ENCODE data around the gene TTYH2. TPM values are rescaled to one million over a fixed set of nuclear protein-coding genes. Genes with fewer than 3 reads are reported as not detected.
"Not testable (repeated sequence)": the region's sequence is repeated elsewhere in the genome, so short reads cannot be mapped to it uniquely, and the experiment has no call there.

TTYH2 gene
- total RNA-seq, 2 donors from 2014 or later: 18.2 to 26.0 TPM

DNA sequence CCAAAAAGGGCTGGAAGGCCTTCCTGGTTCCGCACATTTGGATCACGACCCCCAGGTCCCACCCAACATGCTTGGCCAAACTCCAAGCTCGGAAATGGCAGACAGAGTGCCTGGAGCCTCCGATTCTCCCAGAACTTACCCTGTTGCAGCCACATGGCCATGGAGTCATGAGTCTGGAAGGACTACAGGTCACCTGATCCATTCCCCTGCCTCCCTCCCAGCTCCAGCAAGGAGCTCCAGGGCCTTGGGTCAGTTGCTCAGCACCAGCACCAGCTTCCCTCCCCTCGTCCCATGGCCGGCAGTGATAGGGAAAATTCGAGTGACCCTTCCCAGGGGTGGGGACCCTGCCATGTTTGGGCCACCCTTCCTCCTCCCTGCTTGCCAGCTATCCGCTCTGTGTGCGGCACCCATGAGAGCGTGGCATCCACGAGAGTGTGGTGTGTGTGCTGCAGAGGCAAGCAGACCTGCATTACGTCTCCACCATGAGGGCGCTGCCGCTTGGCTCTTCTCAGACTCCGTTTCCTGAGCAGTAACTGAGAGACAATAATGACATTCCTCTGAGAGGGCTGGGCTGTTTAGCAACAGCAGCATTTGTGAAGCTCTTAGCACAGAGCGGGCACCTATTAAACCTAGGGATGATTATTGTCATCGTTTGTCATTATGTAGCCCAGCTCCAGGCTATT, 31.2 kb upstream of the TTYH2 start:
- Histone ChIP-seq H3K9me3 (no peaks in the 10 kb centered on the region), H3K36me3 (no peaks in the 10 kb centered on the region), H3K27me3 (no peaks in the 10 kb centered on the region), H3K4me1 (no peaks in the 10 kb centered on the region), H3K27ac (no peak overlapping the region), H3K4me3 (no peak overlapping the region)
- TF ChIP-seq, protein P1, sequence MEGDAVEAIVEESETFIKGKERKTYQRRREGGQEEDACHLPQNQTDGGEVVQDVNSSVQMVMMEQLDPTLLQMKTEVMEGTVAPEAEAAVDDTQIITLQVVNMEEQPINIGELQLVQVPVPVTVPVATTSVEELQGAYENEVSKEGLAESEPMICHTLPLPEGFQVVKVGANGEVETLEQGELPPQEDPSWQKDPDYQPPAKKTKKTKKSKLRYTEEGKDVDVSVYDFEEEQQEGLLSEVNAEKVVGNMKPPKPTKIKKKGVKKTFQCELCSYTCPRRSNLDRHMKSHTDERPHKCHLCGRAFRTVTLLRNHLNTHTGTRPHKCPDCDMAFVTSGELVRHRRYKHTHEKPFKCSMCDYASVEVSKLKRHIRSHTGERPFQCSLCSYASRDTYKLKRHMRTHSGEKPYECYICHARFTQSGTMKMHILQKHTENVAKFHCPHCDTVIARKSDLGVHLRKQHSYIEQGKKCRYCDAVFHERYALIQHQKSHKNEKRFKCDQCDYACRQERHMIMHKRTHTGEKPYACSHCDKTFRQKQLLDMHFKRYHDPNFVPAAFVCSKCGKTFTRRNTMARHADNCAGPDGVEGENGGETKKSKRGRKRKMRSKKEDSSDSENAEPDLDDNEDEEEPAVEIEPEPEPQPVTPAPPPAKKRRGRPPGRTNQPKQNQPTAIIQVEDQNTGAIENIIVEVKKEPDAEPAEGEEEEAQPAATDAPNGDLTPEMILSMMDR (IDR thresholded peaks at IDR 0.05): no peak
- no peak for DNase-seq (ENCODE audit: low spot score)

DNA sequence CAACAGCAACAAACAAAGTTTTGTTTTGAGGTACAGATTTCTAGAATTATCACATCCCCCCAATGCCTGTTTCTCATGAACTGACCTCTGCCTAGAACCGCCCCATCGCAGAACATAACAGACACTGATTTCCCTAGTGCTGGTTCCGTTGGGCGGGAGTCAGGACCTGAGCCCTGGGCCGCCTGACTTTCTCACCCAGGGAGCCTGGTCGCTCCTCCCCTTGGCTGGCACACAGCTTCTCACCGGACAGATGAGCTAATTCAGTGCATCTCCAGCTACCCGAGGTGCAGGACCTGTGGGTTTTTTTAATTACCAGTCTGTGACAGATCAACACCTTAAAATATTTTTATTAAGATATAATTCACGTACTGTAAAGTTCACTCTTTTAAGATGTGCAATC, 30.0 kb upstream of the TTYH2 start:
- Histone ChIP-seq H3K4me3 (no peak overlapping the region), H3K27ac (no peak overlapping the region), H3K9me3 (no peaks in the 10 kb centered on the region), H3K27me3 (no peaks in the 10 kb centered on the region), H3K36me3 (no peaks in the 10 kb centered on the region), H3K4me1 (no peaks in the 10 kb centered on the region)
- no peak for DNase-seq (ENCODE audit: low spot score)
- TF ChIP-seq, protein P1 (IDR thresholded peaks at IDR 0.05): no peak

GRCh38 chr17:74185571-74186185, 27.7 kb upstream of the TTYH2 start:
- Histone ChIP-seq H3K27me3 (no peaks in the 10 kb centered on the region), H3K4me3 (no peak overlapping the region), H3K36me3 (no peaks in the 10 kb centered on the region), H3K27ac (no peak overlapping the region), H3K9me3 (no peaks in the 10 kb centered on the region), H3K4me1 (no peaks in the 10 kb centered on the region)
- DNase-seq (ENCODE audit: low spot score): no peak
- TF ChIP-seq, protein P1 (IDR thresholded peaks at IDR 0.05): no peak

DNA sequence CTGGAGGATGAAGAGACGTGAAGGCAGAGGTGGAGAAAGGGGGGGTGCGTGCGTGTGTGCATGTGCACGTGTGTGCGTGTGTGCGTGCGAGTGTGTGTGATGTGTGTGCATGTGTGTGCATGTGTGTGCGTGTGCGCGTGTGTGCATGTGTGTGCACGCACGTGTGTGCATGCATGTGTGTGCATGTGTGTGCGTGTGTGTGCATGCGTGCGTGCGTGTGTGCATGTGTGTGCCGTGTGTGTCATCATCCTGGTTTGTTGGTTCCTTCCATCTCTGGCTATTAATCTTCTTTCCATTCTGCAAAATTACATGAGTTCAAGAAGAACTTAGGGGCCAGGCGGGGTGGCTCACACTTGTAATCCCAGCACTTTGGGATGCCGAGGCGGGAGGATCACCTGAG, 26.9 kb upstream of the TTYH2 start:
- no peaks in the 10 kb centered on the region for H3K9me3 ChIP-seq
- no peaks in the 10 kb centered on the region for H3K36me3 ChIP-seq
- no peak overlapping the region for H3K4me3 ChIP-seq
- H3K27ac ChIP-seq: no peak overlapping the region
- H3K27me3 ChIP-seq: no peaks in the 10 kb centered on the region
- TF ChIP-seq, protein P1 (IDR thresholded peaks at IDR 0.05): no peak
- DNase-seq (ENCODE audit: low spot score): no peak
- no peaks in the 10 kb centered on the region for H3K4me1 ChIP-seq

GRCh38 chr17:74187761-74188160, 25.6 kb upstream of the TTYH2 start:
- Histone ChIP-seq H3K27me3 (no peaks in the 10 kb centered on the region), H3K27ac (no peak overlapping the region), H3K9me3 (no peaks in the 10 kb centered on the region), H3K4me3 (no peak overlapping the region), H3K4me1 (no peaks in the 10 kb centered on the region), H3K36me3 (no peaks in the 10 kb centered on the region)
- TF ChIP-seq, protein P1 (IDR thresholded peaks at IDR 0.05): no peak
- no peak for DNase-seq (ENCODE audit: low spot score)

DNA sequence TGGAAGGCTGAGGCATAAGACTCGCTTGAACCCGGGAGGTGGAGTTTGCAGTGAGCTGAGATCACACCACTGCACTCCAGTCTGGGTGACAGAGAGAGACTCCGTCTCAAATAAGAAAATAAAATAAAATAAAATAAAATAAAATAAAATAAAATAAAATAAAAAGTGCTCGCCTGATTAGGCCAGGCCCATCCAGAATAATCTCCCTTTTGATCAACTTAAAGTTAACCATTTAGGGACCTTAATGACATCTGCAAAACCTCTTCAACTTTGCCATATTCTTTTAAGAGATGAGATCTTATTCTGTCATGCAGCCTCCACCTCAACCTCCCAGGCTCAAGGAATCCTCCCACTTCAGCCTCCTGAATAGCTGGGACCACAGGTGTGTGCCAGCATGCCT, 24.7 kb upstream of the TTYH2 start:
- not testable (repeated sequence) for H3K36me3 ChIP-seq; H3K4me1 ChIP-seq; H3K27me3 ChIP-seq; H3K9me3 ChIP-seq; H3K27ac ChIP-seq; H3K4me3 ChIP-seq; DNase-seq (ENCODE audit: low spot score)

Measured in right atrium auricular region (tissue), 2 donors.